Epithelial cell of proximal tubule (primary cell): ENCODE measurements around the gene TMEM266. TPM values are rescaled to one million over a fixed set of nuclear protein-coding genes. Genes with fewer than 3 reads are reported as not detected.

Experiments used
- DNase-seq: peaks from one replicate; pipeline ENCODE4 v3.0.0-alpha.2; 2011; ENCODE audit warnings: low read depth
- H3K4me3 ChIP-seq: 2 replicates; pipeline ENCODE4 v1.5.1; 2011; ENCODE audit warnings: low read depth, mild to moderate bottlenecking, low read length
- total RNA-seq: library from RNA; depleted of rRNA; stranded (reverse); fragments of >200 nt; gene quantifications from 2 replicates; pipeline ENCODE4 v1.2.3, GENCODE V29; 2015
- TF ChIP-seq, protein P1 (sequence below): conservative IDR thresholded peaks from 2 replicates; pipeline ENCODE4 v1.5.1; 2012; ENCODE audit warnings: low read depth, mild to moderate bottlenecking, low read length

The TMEM266 gene
- total RNA-seq, 1 donor from 2014 or later, result not detected

DNA sequence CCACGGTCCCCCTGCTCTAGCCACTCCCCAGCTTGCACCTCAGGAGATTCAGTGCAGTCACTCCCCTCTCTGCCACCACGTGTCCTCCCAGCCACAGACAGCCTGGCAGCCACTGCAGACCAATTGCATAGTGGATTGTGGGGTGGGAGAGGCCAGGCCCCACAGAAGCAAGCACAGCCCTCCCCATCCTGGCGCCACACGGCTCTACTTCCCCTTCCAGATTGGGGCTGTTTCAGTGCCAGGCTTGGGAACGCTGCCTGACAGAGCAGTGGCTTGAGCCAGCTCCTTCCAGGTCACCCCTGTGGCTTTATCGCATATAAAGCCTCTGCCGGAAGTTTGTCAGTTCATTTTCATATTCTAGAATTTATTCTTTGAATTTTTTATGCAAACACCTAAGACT lies 90.7 kb downstream of the TMEM266 start:
- TF ChIP-seq, protein P1, sequence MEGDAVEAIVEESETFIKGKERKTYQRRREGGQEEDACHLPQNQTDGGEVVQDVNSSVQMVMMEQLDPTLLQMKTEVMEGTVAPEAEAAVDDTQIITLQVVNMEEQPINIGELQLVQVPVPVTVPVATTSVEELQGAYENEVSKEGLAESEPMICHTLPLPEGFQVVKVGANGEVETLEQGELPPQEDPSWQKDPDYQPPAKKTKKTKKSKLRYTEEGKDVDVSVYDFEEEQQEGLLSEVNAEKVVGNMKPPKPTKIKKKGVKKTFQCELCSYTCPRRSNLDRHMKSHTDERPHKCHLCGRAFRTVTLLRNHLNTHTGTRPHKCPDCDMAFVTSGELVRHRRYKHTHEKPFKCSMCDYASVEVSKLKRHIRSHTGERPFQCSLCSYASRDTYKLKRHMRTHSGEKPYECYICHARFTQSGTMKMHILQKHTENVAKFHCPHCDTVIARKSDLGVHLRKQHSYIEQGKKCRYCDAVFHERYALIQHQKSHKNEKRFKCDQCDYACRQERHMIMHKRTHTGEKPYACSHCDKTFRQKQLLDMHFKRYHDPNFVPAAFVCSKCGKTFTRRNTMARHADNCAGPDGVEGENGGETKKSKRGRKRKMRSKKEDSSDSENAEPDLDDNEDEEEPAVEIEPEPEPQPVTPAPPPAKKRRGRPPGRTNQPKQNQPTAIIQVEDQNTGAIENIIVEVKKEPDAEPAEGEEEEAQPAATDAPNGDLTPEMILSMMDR, result no peak
- H3K4me3 ChIP-seq, result no peak overlapping the region
- no peak for DNase-seq

GRCh38 chr15:76150971-76151598 lies 91.3 kb downstream of the TMEM266 start:
- TF ChIP-seq, protein P1, result peak; percentile 85
- H3K4me3 ChIP-seq, result no peak overlapping the region
- DNase-seq, result peak; percentile 39

- no peak overlapping the region for H3K4me3 ChIP-seq
- no peak for DNase-seq
- TF ChIP-seq, protein P1, result no peak
Observed at GRCh38 chr15:76151599-76151974, 91.8 kb downstream of the TMEM266 start.

- TF ChIP-seq, protein P1, result no peak
- DNase-seq, result no peak
Observed at GRCh38 chr15:76152197-76152596, 92.4 kb downstream of the TMEM266 start.

DNA sequence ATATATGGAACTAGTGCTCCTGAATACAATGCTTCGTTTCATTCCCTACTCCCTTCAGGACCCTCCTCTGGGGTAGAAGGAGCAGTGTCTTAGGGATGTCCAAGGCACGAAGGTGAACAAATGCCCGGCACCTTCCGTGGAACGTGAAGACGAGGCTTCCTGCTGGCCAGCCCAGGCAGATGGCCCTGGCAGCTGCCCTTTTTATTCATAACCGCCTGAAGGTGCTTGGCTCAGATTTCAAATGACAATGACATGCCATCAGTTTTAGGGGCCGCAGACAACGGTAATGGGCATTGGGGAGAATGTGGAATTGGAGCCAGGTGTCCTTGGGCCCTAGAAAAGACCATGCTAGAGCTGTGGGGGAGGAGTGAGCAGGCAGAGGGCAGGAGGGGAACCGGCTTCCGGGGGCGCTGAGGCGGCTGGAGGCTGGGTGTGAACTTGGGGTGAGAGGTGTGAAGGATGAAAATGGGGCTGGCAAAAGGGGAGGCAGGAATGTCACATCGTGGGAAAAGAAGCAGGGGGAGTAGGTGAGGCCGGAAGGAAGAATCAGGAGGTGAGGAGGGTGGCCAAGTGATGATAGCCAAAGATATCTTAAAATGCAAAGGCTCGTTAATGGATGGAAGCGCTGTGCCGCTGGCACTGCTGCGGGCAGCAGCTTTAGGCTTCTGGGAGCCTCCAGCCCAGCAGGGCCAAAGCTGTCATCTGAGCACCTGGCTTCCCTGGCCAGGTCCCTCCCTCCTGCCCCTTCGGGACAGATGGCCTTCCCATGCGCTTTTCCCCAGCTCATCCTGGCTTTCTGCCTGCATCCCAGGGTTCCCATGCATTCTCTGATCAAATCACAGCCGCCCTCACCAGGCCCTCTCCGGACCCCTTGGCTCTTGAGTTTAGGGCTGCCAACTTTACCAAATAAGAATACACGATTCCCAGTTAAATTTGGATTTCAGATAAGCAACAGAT lies 93.7 kb downstream of the TMEM266 start:
- TF ChIP-seq, protein P1, result no peak
- DNase-seq, result no peak
- no peak overlapping the region for H3K4me3 ChIP-seq

More at GRCh38 chr15:76152197-76152596, 92.4 kb downstream of the TMEM266 start:
- no peak overlapping the region for H3K4me3 ChIP-seq

GRCh38 chr15:76155731-76156130 lies 95.9 kb downstream of the TMEM266 start:
- TF ChIP-seq, protein P1, result no peak
- H3K4me3 ChIP-seq, result no peak overlapping the region
- DNase-seq, result no peak

DNA sequence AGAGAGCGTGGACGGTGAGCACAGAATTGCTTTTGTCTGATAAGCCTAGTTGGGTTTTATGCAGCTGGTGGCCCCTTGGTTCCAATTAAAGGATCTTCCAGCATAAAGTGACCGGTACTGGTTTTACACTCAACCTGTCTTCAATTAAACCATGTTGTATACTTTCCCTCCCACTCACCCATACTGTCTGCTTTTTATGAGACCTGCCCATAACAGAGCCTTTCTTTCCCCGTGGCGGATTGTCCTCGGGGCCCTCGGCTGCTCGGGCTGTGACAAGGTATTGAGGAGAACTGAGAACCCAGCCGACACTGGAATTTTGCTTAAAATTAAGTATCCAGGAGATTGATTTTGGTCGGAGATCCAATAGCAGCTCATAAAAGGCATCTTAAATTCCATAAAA lies 98.4 kb downstream of the TMEM266 start:
- TF ChIP-seq, protein P1, result no peak
- H3K4me3 ChIP-seq, result no peak overlapping the region
- DNase-seq, result no peak
